Endothelial cell of umbilical vein (primary cell): Measurements from ENCODE around the gene PRDM16. TPM values are rescaled to one million over a fixed set of nuclear protein-coding genes. Genes with fewer than 3 reads are reported as not detected.

Source experiments
- BruUV-seq: library from RNA; stranded (reverse); fragments of 400-500 nt; replicated peaks from 2 replicates; lab custom pipeline; 2021; lab: Mats Ljungman, UMichigan
- CTCF ChIA-PET: fragments of 300-600, 350-600 bp; sonication (Branson Sonifier 250); formaldehyde crosslinking; loops from one replicate; lab custom pipeline; 2021; ENCODE audit warnings: antibody characterized with exemption, inconsistent platforms; lab: Charles Lee
- POLR2A ChIA-PET: fragments of 300-600, 350-600 bp; sonication (Branson Sonifier 250); formaldehyde crosslinking; loops from one replicate; lab custom pipeline; 2021; ENCODE audit warnings: antibody characterized with exemption, inconsistent platforms; lab: Charles Lee
- DNase-seq: peaks from one replicate; pipeline ENCODE4 v3.0.0-alpha.2; 2011; ENCODE audit warnings: low read depth, low spot score
- FAIRE-seq: peaks from 2 replicates; lab custom pipeline; 2011; peaks lifted over from hg19 to GRCh38; lab: Jason Lieb, UNC
- H2AFZ ChIP-seq: 2 replicates; pipeline ENCODE4 v1.6.0; 2012; ENCODE audit warnings: low read depth, low read length, control low read depth, inconsistent platforms
- H3K27ac ChIP-seq: 2 replicates; pipeline ENCODE4 v1.5.1; 2011; ENCODE audit warnings: low read depth, mild to moderate bottlenecking, control low read depth, low read length, moderate library complexity; ENCODE audit not compliant: insufficient read depth
- H3K27me3 ChIP-seq, 2 experiments: 2 replicates each; pipeline versions ENCODE4 v1.6.0 to v1.6.1; 2011; ENCODE audit warnings: low read length in 2 of 2, mixed read lengths in 1 of 2; ENCODE audit not compliant: control insufficient read depth in 2 of 2, insufficient read depth in 2 of 2
- H3K36me3 ChIP-seq, 2 experiments: 2 replicates in 1 of 2; 3 replicates in 1 of 2; pipeline ENCODE4 v1.5.1; 2011; ENCODE audit warnings: low read length in 2 of 2, mild to moderate bottlenecking in 1 of 2, moderate library complexity in 1 of 2; ENCODE audit not compliant: control insufficient read depth in 2 of 2, insufficient read depth in 2 of 2; ENCODE audit errors: extremely low read depth in 1 of 2
- H3K4me1 ChIP-seq: 3 replicates; pipeline ENCODE4 v1.5.1; 2011; ENCODE audit warnings: mild to moderate bottlenecking, low read length; ENCODE audit not compliant: control insufficient read depth, insufficient read depth; ENCODE audit errors: extremely low read depth
- H3K4me2 ChIP-seq: 2 replicates; pipeline ENCODE4 v1.6.1; 2011; ENCODE audit warnings: low read length, control low read depth, mixed read lengths; ENCODE audit not compliant: insufficient read depth
- H3K4me3 ChIP-seq, 3 experiments: fragments of 200-600 bp in 1 of 3; sonication (generic), shearing (Covaris generic) in 1 of 3; replicated peaks in 1 of 3; 2 replicates each; pipeline ENCODE4 v1.5.1; 2011 to 2016; ENCODE audit warnings: control low read depth in 3 of 3, low read length in 3 of 3, mild to moderate bottlenecking in 2 of 3, inconsistent platforms in 1 of 3, low read depth in 1 of 3, moderate library complexity in 1 of 3; ENCODE audit not compliant: insufficient read depth in 1 of 3
- H3K79me2 ChIP-seq: 2 replicates; pipeline ENCODE4 v1.6.0; 2012; ENCODE audit warnings: low read length, inconsistent platforms; ENCODE audit not compliant: control insufficient read depth, insufficient read depth
- H3K9ac ChIP-seq: replicated peaks from 2 replicates; pipeline ENCODE3; 2011; ENCODE audit warnings: low read length, control low read depth; ENCODE audit not compliant: insufficient read depth; ENCODE audit errors: extremely low read depth
- H3K9me1 ChIP-seq: replicated peaks from 3 replicates; pipeline ENCODE4 v1.6.0; 2011; ENCODE audit warnings: mild to moderate bottlenecking, low read length; ENCODE audit not compliant: control insufficient read depth, insufficient read depth; ENCODE audit errors: extremely low read depth
- H3K9me3 ChIP-seq: replicated peaks from 2 replicates; pipeline ENCODE4 v1.5.1; 2012; ENCODE audit warnings: low read length, inconsistent platforms; ENCODE audit not compliant: control insufficient read depth, insufficient read depth
- H4K20me1 ChIP-seq: replicated peaks from 2 replicates; pipeline ENCODE3; 2011; ENCODE audit warnings: mild to moderate bottlenecking, low read length; ENCODE audit not compliant: control insufficient read depth, insufficient read depth; ENCODE audit errors: extremely low read depth
- CTCF ChIP-seq, 2 donors: IDR thresholded peaks; 1 replicate in 1 of 2; 2 replicates in 1 of 2; pipeline ENCODE4 v1.5.1; 2011; ENCODE audit warnings: low read length in 2 of 2, mild to moderate bottlenecking in 2 of 2, moderate library complexity in 2 of 2, control low read depth in 1 of 2, inconsistent platforms in 1 of 2, low read depth in 1 of 2; ENCODE audit not compliant: insufficient read depth in 1 of 2; ENCODE audit errors: extremely low read depth in 1 of 2
- EZH2 ChIP-seq: IDR thresholded peaks from 2 replicates; pipeline ENCODE4 v1.6.1; 2012; ENCODE audit warnings: borderline replicate concordance, low read depth, mild to moderate bottlenecking, moderate library complexity, low read length, inconsistent platforms; ENCODE audit not compliant: severe bottlenecking
- FOS ChIP-seq: IDR thresholded peaks from 2 replicates; pipeline ENCODE4 v1.6.1; 2011; ENCODE audit warnings: mild to moderate bottlenecking, low read length, moderate library complexity, borderline replicate concordance; ENCODE audit not compliant: insufficient read depth
- GATA2 ChIP-seq: IDR thresholded peaks from 2 replicates; pipeline ENCODE4 v1.7.0; 2011; ENCODE audit warnings: low read depth, mild to moderate bottlenecking, moderate library complexity, mixed read lengths, low read length; ENCODE audit not compliant: insufficient read length, insufficient read depth
- JUN ChIP-seq: IDR thresholded peaks from 2 replicates; pipeline ENCODE4 v1.6.1; 2011; ENCODE audit warnings: borderline replicate concordance, low read depth; ENCODE audit not compliant: insufficient read length, insufficient read depth
- MAX ChIP-seq: IDR thresholded peaks from 2 replicates; pipeline ENCODE4 v1.6.1; 2011; ENCODE audit not compliant: insufficient read depth, insufficient read length
- MYC ChIP-seq: IDR thresholded peaks from one replicate; pipeline ENCODE4 v1.6.1; 2011; ENCODE audit warnings: mild to moderate bottlenecking, low read depth, low read length
- POLR2A ChIP-seq: IDR thresholded peaks from 2 replicates; pipeline ENCODE4 v1.6.1; 2012; ENCODE audit warnings: low read depth, mild to moderate bottlenecking, control low read depth, low read length
- POLR2AphosphoS5 ChIP-seq: IDR thresholded peaks from 2 replicates; pipeline ENCODE4 v1.6.1; 2012; ENCODE audit warnings: low read depth, mild to moderate bottlenecking, control low read depth, low read length, moderate library complexity; ENCODE audit not compliant: insufficient read depth
- dilution Hi-C: fragments of 300-500 bp; cut with MboI; formaldehyde crosslinking; loops from one replicate; pipeline ENCODE4 v1.15.0; 2019; ENCODE audit warnings: low sequenced_read_pairs; ENCODE audit not compliant: extremely low pct_ligation_motif_present
- intact Hi-C: fragments of 100-400 bp; cut with micrococcal nuclease; formaldehyde crosslinking; loops from one replicate; pipeline ENCODE4 v1.10.0; 2022
- polyA plus RNA-seq, 4 experiments: library from polyadenylated mRNA; depleted of rRNA in 3 of 4; stranded (reverse) in 3 of 4; unstranded in 1 of 4; fragments of >200 nt; gene quantifications; 2 replicates each; pipeline versions ENCODE4 v1.2.1 to v1.2.3, GENCODE V29; 2011 to 2012; ENCODE audit warnings: missing spikeins in 1 of 4
- total RNA-seq: library from RNA; stranded (reverse); gene quantifications from 2 replicates; pipeline ENCODE4 v1.2.3, GENCODE V29; 2021

PRDM16 gene
- total and polyA plus RNA-seq, 2 donors (not counting 3 experiments of a cell fraction or from before 2014, with no cell fraction given), result not detected

- POLR2A ChIA-PET, result no interaction called here
- no TSS peak for BruUV-seq
- no peak overlapping the region for H2AFZ ChIP-seq
- H3K27me3 ChIP-seq, result no peaks in the 10 kb centered on the region
- H3K36me3 ChIP-seq, result no peaks in the 10 kb centered on the region
- dilution Hi-C loops (no loop called here), intact Hi-C loops (loop anchor here (10.0 kb wide), 1 partner anchor 769 kb away; no protein-coding TSS in a partner anchor)
- FAIRE-seq, result no peak
- H4K20me1 ChIP-seq, result no peaks in the 10 kb centered on the region
- no peak overlapping the region for H3K4me2 ChIP-seq
- H3K4me3 ChIP-seq, result no peak overlapping the region
- DNase-seq, result no peak
- H3K9me3 ChIP-seq, result no peaks in the 10 kb centered on the region
- no peak overlapping the region for H3K27ac ChIP-seq
- no peaks in the 10 kb centered on the region for H3K9me1 ChIP-seq
- no peak overlapping the region for H3K9ac ChIP-seq
- no peak for TF ChIP-seq CTCF (IDR thresholded peaks at IDR 0.05; ENCODE audit: extremely low read depth in 1 of 2, insufficient read depth in 1 of 2, low read depth in 1 of 2, low read length in 2 of 2)
- TF ChIP-seq MYC, result no peak
- TF ChIP-seq POLR2A, result no peak
- no peak for TF ChIP-seq EZH2
- no peak for TF ChIP-seq JUN
- no peak for TF ChIP-seq GATA2
- TF ChIP-seq MAX, result no peak
- TF ChIP-seq POLR2AphosphoS5, result no peak
- no peak for TF ChIP-seq FOS
- CTCF ChIA-PET, result no interaction called here
- no peaks in the 10 kb centered on the region for H3K4me1 ChIP-seq
- no peaks in the 10 kb centered on the region for H3K79me2 ChIP-seq
Observed at GRCh38 chr1:3413975-3414710, 345.1 kb downstream of the PRDM16 start.
